ENCODE results near the gene ZDHHC14. TPM values are rescaled to one million over a fixed set of nuclear protein-coding genes. Genes with fewer than 3 reads are reported as not detected.
A peak's percentile ranks its signal among the peaks of the same experiment; 100 is the strongest.
"Not testable (repeated sequence)": the region's sequence is repeated elsewhere in the genome, so short reads cannot be mapped to it uniquely, and the experiment has no call there.

The ZDHHC14 gene
- total RNA-seq, 1 donor from 2014 or later: 9.3 TPM

DNA sequence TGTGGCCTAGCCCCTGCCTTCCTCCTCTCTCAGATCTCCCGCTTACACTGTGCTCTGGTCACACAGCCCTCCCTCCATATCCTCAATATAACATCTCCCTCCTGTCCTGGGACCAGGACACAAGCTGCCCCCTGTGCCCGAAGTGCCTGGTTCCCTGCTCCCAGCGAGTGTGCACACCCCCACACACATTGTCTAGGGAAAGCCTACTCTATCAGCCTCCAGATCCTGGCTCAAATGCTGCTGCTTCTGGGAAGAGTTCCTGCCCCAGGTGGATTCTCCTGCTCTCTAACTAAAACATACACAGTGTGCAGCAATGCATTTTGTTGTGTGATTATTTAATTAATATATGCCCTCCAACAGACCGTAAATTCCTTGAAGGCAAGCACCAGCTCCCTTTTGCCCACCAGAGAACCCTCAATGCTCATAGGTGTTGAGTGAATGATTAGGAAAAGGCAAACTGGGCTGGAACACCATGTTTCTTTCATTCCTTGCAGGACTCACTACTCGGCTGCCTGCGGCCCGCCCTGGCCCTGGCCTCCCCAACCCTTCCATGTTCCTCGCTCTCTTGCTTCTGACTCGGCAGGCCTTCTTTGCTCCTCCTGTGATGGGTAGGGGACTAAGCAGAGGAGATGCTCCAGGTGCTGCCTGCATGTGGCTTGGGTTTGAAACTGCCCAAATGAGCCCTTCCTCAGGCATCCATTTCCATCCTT lies 194.6 kb downstream of the ZDHHC14 start:
- Histone ChIP-seq H3K27me3 (ENCODE audit: low read depth) (no peaks in the 10 kb centered on the region), H3K4me3 (no peak overlapping the region), H3K9me3 (no peaks in the 10 kb centered on the region), H3K4me1 (no peaks in the 10 kb centered on the region), H3K27ac (no peak overlapping the region), H3K36me3 (no peaks in the 10 kb centered on the region)
- intact Hi-C loops (cut with DNase I): no loop called here
- no peak for DNase-seq
- TF ChIP-seq, protein P1, sequence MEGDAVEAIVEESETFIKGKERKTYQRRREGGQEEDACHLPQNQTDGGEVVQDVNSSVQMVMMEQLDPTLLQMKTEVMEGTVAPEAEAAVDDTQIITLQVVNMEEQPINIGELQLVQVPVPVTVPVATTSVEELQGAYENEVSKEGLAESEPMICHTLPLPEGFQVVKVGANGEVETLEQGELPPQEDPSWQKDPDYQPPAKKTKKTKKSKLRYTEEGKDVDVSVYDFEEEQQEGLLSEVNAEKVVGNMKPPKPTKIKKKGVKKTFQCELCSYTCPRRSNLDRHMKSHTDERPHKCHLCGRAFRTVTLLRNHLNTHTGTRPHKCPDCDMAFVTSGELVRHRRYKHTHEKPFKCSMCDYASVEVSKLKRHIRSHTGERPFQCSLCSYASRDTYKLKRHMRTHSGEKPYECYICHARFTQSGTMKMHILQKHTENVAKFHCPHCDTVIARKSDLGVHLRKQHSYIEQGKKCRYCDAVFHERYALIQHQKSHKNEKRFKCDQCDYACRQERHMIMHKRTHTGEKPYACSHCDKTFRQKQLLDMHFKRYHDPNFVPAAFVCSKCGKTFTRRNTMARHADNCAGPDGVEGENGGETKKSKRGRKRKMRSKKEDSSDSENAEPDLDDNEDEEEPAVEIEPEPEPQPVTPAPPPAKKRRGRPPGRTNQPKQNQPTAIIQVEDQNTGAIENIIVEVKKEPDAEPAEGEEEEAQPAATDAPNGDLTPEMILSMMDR (IDR thresholded peaks at IDR 0.05): no peak
- ATAC-seq: no peak

DNA sequence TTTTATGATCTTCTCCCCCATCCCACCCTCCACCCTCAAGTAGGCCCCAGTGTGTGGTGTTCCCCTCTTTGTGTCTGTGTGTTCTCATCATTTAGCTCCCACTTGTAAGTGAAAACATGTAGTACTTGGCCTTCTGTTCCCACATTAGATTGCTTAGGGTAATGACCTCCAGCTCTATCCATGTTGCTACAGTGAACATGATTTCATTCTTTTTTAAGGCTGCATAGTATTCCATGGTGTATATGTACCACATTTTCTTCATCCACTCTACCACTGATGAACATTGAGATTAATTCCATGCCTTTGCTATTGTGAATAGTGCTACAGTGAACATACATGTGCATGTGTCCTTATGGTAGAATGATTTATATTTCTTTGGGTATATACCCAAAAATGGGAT lies 196.0 kb downstream of the ZDHHC14 start:
- H3K9me3 ChIP-seq; H3K4me3 ChIP-seq; ATAC-seq; intact Hi-C loops (cut with DNase I); H3K27me3 ChIP-seq (ENCODE audit: low read depth); DNase-seq; H3K36me3 ChIP-seq; H3K4me1 ChIP-seq; H3K27ac ChIP-seq: not testable (repeated sequence)

DNA sequence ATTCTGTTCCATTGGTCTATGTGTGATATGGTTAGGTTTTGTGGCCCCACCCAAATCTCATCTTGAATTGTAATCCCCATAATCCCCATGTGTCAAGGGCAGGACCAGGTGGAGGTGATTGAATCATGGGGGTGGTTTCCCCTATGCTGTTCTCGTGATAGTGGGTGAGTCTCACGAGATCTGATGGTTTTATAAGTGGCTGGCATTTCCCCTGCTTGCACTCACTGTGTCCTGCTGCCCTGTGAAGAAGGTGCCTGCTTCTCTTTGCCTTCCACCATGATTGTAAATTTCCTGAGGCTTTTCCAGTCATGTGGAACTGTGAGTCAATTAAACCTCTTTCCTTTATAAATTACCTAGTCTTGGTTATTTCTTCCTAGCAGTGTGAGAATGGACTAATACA lies 197.5 kb downstream of the ZDHHC14 start:
- H3K4me1 ChIP-seq; DNase-seq; ATAC-seq; H3K4me3 ChIP-seq; intact Hi-C loops (cut with DNase I); H3K9me3 ChIP-seq; H3K27me3 ChIP-seq (ENCODE audit: low read depth); H3K27ac ChIP-seq; H3K36me3 ChIP-seq: not testable (repeated sequence)

DNA sequence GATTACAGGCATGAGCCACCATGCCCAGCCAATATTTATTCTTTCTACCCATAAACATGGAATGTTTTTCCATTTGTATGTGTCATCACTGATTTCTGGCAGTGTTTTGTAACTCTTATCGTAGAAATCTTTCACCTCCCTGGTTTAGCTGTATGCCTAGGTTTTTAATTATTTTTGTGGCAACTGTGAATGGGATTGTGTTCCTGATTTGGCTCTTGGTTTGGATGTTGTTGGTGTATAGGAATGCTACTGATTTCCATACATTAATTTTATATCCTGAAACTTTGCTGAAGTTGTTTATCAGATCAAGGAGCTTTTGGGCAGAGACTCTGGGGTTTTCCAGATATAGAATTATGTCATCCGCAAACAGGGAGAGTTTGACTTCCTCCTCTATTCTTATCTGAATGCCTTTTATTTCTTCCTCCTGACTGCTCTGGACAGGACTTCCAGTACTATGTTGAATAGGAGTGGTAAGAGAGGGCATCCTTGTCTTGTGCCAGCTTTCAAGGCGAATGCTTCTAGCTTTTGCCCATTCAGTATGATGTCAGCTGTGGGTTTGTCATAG lies 198.6 kb downstream of the ZDHHC14 start:
- Histone ChIP-seq H3K9me3 (no peaks in the 10 kb centered on the region), H3K36me3 (no peaks in the 10 kb centered on the region), H3K27me3 (ENCODE audit: low read depth) (no peaks in the 10 kb centered on the region), H3K4me3 (no peak overlapping the region), H3K27ac (no peak overlapping the region), H3K4me1 (no peaks in the 10 kb centered on the region)
- TF ChIP-seq, protein P1 (IDR thresholded peaks at IDR 0.05): no peak
- intact Hi-C loops (cut with DNase I): loop anchor here (10.0 kb wide), 1 partner anchor 255 kb away; the partner anchor contains the start of gene TMEM242
- peak in 1 of 2 donors; percentile 16 for ATAC-seq
- DNase-seq: no peak

DNA sequence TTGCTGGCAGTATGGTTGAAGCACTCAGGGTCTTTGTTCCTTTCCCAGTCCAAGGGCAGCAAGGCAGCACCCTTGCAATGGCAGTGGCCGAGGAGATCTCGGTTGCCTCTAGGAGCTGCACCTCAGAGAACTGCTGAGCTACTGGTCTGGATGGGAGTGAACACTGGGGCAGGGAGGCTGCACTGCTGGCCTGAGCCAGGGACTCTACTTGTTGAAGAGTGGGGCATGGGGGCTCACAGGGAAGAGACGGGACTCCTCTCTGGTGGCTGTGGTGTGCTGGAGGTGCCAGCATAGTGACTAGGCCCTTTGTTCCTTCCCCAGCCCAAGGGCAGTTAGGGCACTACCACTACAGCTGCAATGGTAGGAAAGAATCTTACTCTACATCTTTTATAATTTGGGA lies 203.0 kb downstream of the ZDHHC14 start:
- TF ChIP-seq, protein P1 (IDR thresholded peaks at IDR 0.05): no peak
- Histone ChIP-seq H3K4me3 (no peak overlapping the region), H3K27ac (no peak overlapping the region), H3K36me3 (no peaks in the 10 kb centered on the region), H3K9me3 (no peaks in the 10 kb centered on the region), H3K4me1 (no peaks in the 10 kb centered on the region), H3K27me3 (ENCODE audit: low read depth) (no peaks in the 10 kb centered on the region)
- intact Hi-C loops (cut with DNase I): loop anchor here (10.0 kb wide), 1 partner anchor 259 kb away; the partner anchor contains the start of gene TMEM242
- no peak for ATAC-seq
- no peak for DNase-seq

DNA sequence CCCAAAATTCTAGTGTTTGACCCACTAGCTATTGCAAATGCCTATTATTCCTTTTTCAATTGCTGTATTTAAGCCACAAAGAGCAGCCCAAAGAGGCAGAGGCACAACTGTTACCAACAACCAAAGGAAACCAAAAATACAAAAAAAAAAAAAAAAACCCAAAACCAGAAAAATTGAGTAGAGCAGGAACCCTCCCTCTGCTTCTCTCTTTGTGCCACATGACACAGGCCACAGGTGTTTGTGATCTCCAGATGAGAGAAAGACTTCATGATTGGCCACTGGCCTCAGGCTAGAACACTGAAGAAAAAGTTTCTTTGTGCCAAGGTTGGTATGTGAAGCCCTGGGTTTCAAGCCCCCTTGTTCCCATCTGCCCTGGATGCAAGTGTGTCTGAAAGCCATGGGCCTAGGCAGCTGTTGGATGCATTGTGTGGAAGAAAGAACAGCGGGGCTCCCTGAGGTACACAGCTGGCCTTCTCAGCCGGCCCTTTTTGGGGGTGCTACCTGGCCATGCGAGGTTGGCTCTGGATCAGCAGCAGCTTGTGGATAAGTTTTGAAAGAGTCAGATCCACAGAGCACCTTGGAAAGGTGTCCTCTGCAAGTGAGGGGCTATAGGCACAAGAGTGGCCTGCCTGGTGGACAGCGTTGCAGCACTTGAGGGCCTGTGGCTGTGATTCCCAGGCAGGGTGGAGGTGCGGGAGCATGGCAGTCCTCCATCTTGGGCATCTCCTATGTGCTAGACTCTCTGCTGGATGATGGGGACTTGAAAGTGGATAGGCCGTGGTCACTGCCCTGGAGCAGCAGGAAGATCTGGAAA lies 204.5 kb downstream of the ZDHHC14 start:
- no peak overlapping the region for H3K27ac ChIP-seq
- H3K36me3 ChIP-seq: no peaks in the 10 kb centered on the region
- H3K27me3 ChIP-seq (ENCODE audit: low read depth): no peaks in the 10 kb centered on the region
- ATAC-seq (no peak), DNase-seq (no peak)
- H3K4me1 ChIP-seq: no peaks in the 10 kb centered on the region
- intact Hi-C loops (cut with DNase I): loop anchor here (10.0 kb wide), 1 partner anchor 261 kb away; the partner anchor contains the start of gene TMEM242
- H3K9me3 ChIP-seq: no peaks in the 10 kb centered on the region
- TF ChIP-seq, protein P1 (IDR thresholded peaks at IDR 0.05): no peak
- no peak overlapping the region for H3K4me3 ChIP-seq
